Measurements from ENCODE around the gene ANO10. TPM values are rescaled to one million over a fixed set of nuclear protein-coding genes. Genes with fewer than 3 reads are reported as not detected.
"Not testable (repeated sequence)": the region's sequence is repeated elsewhere in the genome, so short reads cannot be mapped to it uniquely, and the experiment has no call there.

Gene ANO10
- total and polyA plus RNA-seq, 9 donors, result 12.5 to 20.0 (median 15.5) TPM

DNA sequence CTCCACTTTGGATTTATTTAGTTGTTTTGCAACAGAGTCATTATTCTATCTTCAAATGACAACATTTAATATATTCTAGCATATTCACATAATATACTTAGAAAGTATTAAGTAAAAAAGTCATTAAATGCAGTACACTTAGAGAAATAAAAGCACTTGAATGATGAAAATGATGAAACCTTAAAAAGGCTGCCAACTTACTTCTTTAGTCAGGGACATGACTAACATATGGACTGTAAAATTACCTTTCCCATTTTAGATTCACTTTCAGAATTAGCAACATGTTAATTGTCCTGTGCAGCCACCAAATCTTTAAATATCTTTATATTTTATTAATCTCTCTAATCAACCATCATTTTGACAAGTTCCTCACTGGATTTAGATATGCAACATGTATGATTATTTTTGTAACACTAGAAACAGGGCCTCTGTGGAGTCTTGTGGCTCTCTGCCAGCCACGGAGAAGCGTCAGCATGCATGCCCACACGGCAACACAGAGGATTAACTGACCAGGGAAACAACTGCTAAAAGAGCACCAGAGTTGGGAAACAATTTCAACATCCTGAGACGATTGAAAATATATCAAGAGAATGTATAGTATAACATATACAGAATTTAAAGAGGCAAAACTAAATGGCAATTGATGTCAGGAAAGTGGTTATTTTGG is 95.7 kb downstream of the ANO10 start:
- Histone ChIP-seq H3K27ac (ENCODE audit: low read length) (no peak overlapping the region), H3K4me1 (ENCODE audit: control insufficient read depth, insufficient read depth, low read length) (no peaks in the 10 kb centered on the region), H3K27me3 (ENCODE audit: control insufficient read depth, insufficient read depth, low read length) (no peaks in the 10 kb centered on the region), H3K9me3 (replicated peaks; ENCODE audit: control insufficient read depth, low read depth, low read length) (no peaks in the 10 kb centered on the region), H3K4me3 (ENCODE audit: low read length) (no peak overlapping the region), H3K36me3 (ENCODE audit: control insufficient read depth, insufficient read depth, low read length) (no peaks in the 10 kb centered on the region)
- 61% methylated on average over 3 of the region's 4 CpGs for WGBS (ENCODE audit: insufficient coverage)
- no peak for DNase-seq

DNA sequence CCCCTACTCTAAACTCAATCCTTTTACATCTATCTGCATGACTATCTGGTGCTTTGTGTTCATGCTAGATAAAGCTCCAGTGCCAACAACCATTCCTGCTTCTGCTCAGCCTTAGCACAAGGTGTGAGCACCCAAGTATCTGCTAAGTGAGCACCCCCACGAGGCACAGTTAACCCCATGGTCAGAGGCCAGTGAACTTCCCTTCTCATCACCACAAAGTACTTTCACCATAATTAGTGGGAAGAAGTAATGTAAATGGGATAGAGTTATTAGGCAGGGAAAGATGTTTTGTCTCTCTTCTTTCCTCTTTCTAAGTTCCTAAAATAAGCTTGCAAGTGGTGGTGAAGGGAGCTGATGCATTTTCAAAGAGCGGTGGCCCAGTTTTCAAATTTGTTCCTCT is 96.4 kb downstream of the ANO10 start:
- Histone ChIP-seq H3K27me3 (ENCODE audit: control insufficient read depth, insufficient read depth, low read length) (no peaks in the 10 kb centered on the region), H3K36me3 (ENCODE audit: control insufficient read depth, insufficient read depth, low read length) (no peaks in the 10 kb centered on the region), H3K4me3 (ENCODE audit: low read length) (no peak overlapping the region), H3K4me1 (ENCODE audit: control insufficient read depth, insufficient read depth, low read length) (no peaks in the 10 kb centered on the region), H3K27ac (ENCODE audit: low read length) (no peak overlapping the region), H3K9me3 (replicated peaks; ENCODE audit: control insufficient read depth, low read depth, low read length) (no peaks in the 10 kb centered on the region)
- WGBS (ENCODE audit: insufficient coverage), result no CpG with 5 or more reads among the region's 2 CpGs
- DNase-seq, result no peak

DNA sequence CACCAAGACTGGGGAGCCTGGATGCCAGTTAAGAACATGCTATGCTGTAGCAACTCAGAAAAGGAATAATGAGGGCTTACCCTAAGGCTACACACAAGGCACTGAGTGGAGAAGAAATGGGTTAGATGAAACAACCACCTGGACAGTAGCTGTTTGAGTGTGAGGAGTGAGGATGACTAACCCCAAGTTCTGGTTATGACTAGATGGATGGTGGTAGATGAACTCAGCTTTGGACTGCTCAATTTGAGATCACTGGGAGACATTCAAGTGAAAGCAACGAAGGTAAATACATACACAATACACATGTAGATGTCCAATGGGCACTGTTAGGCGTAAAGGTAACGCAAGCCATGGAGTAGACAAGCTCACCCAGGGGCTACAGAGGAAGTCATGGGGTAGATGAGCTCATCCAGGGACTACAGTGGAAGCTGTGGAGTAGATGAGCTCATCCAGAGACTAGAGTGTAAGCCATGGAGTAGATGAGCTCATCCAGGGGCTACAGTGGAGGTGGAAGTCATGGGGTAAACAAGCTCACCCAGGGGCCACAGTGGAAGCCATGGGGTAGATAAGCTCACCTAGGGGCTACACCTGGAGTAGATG is 98.3 kb downstream of the ANO10 start:
- Histone ChIP-seq H3K4me1 (ENCODE audit: control insufficient read depth, insufficient read depth, low read length) (no peaks in the 10 kb centered on the region), H3K36me3 (ENCODE audit: control insufficient read depth, insufficient read depth, low read length) (no peaks in the 10 kb centered on the region), H3K9me3 (replicated peaks; ENCODE audit: control insufficient read depth, low read depth, low read length) (peaks cover 6% of the 10 kb centered on the region), H3K27me3 (ENCODE audit: control insufficient read depth, insufficient read depth, low read length) (no peaks in the 10 kb centered on the region), H3K4me3 (ENCODE audit: low read length) (no peak overlapping the region), H3K27ac (ENCODE audit: low read length) (no peak overlapping the region)
- 100% methylated on average over 2 of the region's 3 CpGs for WGBS (ENCODE audit: insufficient coverage)
- no peak for DNase-seq

DNA sequence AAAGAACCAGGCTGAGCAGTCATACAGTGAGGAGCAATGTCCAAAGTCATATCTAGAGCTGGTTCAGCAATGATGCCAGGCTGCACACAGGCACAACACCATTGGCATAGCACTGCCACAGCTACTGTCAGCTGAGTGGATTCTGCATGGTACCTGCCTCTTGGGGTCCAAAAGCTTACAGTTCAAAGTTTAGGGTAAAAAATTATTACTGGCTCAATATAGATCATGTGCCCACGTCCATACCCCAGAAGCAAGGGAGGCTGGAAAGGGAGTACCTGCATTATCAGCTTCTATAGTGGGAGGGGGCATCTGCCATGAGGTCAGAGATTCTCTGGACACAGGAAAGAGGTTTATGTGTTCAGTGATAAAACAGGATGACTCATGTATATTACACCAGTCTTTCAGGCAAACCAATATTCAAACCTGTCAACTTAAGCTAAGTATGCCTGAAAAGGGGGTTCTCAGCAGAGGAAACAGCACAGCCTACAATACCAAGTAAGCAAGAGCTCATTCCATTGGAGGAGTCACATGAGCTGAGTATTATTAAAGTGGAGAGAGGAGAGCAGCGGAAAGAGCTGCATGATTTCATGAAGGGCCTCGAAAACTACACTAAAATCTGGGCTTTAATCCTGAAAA is 99.0 kb downstream of the ANO10 start:
- Histone ChIP-seq H3K4me1 (ENCODE audit: control insufficient read depth, insufficient read depth, low read length) (no peaks in the 10 kb centered on the region), H3K27ac (ENCODE audit: low read length) (no peak overlapping the region), H3K4me3 (ENCODE audit: low read length) (no peak overlapping the region), H3K36me3 (ENCODE audit: control insufficient read depth, insufficient read depth, low read length) (no peaks in the 10 kb centered on the region), H3K9me3 (replicated peaks; ENCODE audit: control insufficient read depth, low read depth, low read length) (peaks cover 8% of the 10 kb centered on the region), H3K27me3 (ENCODE audit: control insufficient read depth, insufficient read depth, low read length) (no peaks in the 10 kb centered on the region)
- WGBS (ENCODE audit: insufficient coverage), result 92% methylated on average over 3 of the region's 3 CpGs
- no peak for DNase-seq

DNA sequence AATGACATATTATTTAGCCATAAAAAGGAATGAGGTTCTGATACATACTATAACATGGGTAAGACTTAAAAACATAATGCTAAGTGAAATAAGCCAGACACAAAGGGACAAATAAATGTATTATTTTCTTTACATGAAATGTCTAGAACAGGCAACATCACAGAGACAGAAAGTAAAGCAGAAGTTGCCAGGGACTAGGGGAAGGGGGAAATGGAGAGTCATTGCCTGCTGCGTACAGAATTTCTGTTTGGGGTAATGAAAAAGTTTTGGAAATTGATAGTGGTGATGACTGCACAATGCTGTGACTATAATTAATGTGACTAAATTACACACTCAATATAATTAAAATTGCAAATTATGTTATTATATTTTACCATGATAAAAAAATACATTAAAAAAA is 99.9 kb downstream of the ANO10 start:
- Histone ChIP-seq H3K4me1 (ENCODE audit: control insufficient read depth, insufficient read depth, low read length) (no peaks in the 10 kb centered on the region), H3K36me3 (ENCODE audit: control insufficient read depth, insufficient read depth, low read length) (no peaks in the 10 kb centered on the region), H3K27ac (ENCODE audit: low read length) (no peak overlapping the region), H3K4me3 (ENCODE audit: low read length) (no peak overlapping the region), H3K9me3 (replicated peaks; ENCODE audit: control insufficient read depth, low read depth, low read length) (peaks cover 8% of the 10 kb centered on the region), H3K27me3 (ENCODE audit: control insufficient read depth, insufficient read depth, low read length) (no peaks in the 10 kb centered on the region)
- DNase-seq, result no peak
- no CpG with 5 or more reads among the region's 1 CpG for WGBS (ENCODE audit: insufficient coverage)

DNA sequence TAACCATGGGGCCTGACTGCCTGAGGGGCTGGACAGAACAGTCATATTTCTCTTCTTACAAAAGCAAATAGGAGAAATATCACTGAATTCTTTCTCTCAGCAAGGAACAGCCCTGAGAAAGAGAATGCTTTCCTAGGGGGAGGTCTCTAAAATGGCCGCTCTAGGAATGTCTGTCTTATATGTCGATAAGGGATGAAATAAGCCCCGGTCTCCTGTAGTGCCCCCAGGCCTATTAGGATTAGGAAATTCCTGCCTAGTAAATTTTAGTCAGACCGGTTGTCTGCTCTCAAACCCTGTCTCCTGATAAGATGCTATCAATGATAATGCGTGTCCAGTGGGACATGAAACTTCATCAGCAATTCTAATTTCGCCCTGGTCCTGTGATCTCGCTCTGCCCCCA is 103.3 kb downstream of the ANO10 start:
- not testable (repeated sequence) for H3K4me1 ChIP-seq (ENCODE audit: control insufficient read depth, insufficient read depth, low read length); H3K36me3 ChIP-seq (ENCODE audit: control insufficient read depth, insufficient read depth, low read length); H3K27me3 ChIP-seq (ENCODE audit: control insufficient read depth, insufficient read depth, low read length); H3K27ac ChIP-seq (ENCODE audit: low read length); DNase-seq; H3K9me3 ChIP-seq (replicated peaks; ENCODE audit: control insufficient read depth, low read depth, low read length); H3K4me3 ChIP-seq (ENCODE audit: low read length)
- WGBS (ENCODE audit: insufficient coverage), result 100% methylated on average over 4 of the region's 7 CpGs

DNA sequence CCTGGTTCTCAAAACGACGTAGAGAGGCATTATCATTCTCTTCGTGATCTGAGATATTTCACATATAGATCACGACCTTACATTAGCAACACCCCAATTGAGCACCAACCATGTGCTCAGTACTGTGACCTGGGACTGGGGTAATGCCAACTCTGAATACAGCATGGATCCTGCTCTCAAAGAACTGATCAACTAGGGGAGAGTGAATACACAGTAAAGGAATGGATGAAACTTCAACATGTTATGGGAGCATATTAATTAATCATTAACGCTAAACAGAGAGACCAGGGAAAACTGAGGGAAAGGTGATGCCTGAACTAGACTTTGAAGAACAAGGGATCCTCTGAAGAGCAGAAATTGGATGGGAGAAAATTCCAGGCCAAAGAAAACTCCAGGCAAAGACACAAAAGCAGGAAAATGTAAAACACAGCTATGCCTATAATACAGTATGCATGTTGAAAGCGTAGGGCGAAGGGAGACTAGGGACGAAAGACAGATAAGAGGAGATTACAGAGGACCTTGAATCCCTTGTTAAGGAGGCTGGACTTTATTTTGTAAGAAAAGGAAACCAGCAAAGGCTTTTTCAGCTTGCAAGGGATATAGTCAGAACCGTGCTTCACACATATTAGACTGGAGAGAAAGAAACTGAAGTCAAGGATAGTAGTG is 105.7 kb downstream of the ANO10 start:
- no peaks in the 10 kb centered on the region for H3K27me3 ChIP-seq (ENCODE audit: control insufficient read depth, insufficient read depth, low read length)
- H3K4me1 ChIP-seq (ENCODE audit: control insufficient read depth, insufficient read depth, low read length), result no peaks in the 10 kb centered on the region
- no peak overlapping the region for H3K4me3 ChIP-seq (ENCODE audit: low read length)
- no peak overlapping the region for H3K27ac ChIP-seq (ENCODE audit: low read length)
- H3K36me3 ChIP-seq (ENCODE audit: control insufficient read depth, insufficient read depth, low read length), result no peaks in the 10 kb centered on the region
- DNase-seq, result no peak
- peaks cover 8% of the 10 kb centered on the region for H3K9me3 ChIP-seq (replicated peaks; ENCODE audit: control insufficient read depth, low read depth, low read length)
- WGBS (ENCODE audit: insufficient coverage), result 83% methylated on average over 4 of the region's 9 CpGs

DNA sequence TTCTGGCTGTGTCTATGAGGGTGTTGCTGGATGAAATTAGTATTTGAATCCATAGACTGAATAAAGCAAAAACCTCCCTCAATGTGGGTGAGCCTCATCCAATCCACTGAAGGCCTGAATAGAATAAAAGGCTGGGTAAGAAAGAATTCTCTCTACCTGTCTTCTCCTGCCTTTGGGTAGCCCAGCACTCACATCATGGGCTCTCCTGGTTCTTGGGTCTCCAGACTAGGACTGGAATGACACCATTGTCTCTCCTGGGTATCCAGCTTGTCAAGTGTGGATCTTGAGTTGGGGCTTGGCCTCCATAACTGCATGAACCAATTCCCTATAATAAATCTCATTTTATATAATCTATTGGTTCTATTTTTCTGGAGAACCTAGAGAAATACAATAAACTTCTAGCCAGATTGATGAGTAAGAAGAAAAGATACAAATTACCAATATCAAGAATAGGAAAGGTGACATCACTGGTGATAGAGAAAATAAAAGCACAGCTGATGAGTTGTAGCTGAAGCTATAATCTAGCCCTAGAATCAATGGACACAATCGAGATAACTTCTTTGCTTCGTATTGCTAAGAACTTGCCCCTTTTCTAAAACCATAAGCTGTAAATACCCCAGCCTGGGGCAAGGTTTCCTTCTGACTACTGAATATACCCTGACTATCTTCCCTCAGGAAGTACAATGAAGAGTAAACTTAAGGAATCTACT is 106.4 kb downstream of the ANO10 start:
- Histone ChIP-seq H3K36me3 (ENCODE audit: control insufficient read depth, insufficient read depth, low read length) (no peaks in the 10 kb centered on the region), H3K9me3 (replicated peaks; ENCODE audit: control insufficient read depth, low read depth, low read length) (peaks cover 8% of the 10 kb centered on the region), H3K27me3 (ENCODE audit: control insufficient read depth, insufficient read depth, low read length) (no peaks in the 10 kb centered on the region), H3K4me1 (ENCODE audit: control insufficient read depth, insufficient read depth, low read length) (no peaks in the 10 kb centered on the region), H3K4me3 (ENCODE audit: low read length) (no peak overlapping the region), H3K27ac (ENCODE audit: low read length) (no peak overlapping the region)
- DNase-seq, result no peak
- WGBS (ENCODE audit: insufficient coverage), result 100% methylated on average over 2 of the region's 2 CpGs

DNA sequence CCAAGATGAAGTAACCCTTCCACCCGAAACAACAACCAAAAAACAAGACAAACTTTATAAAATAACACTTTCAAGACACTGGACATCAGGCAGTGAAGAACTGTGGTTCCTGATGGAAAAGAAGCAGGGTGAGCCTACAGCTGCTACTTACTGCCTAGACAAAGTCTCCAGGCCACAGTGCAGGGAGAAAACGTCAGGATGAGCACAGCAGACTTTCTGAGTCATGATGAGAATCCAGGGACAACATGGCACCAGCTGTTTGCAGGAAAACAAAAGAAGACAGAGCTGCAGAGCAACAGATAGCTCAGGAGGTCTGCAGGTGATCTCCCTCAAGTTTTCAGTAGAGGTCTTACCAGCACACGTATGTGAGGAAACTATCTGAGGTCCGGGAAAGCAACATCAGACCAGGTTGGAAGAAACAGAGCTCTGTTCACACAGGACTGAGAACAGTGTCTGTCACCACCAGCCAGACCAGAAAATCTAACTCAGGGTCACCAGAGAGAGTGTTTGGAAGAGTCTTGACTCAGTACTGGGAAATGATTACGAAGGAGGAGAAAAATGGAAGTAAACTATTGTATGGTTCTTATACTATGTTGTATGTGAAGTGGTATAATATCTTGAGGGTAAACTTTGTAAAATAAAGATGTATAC is 108.9 kb downstream of the ANO10 start:
- no peak for DNase-seq
- H3K36me3 ChIP-seq (ENCODE audit: control insufficient read depth, insufficient read depth, low read length), result no peaks in the 10 kb centered on the region
- no peaks in the 10 kb centered on the region for H3K4me1 ChIP-seq (ENCODE audit: control insufficient read depth, insufficient read depth, low read length)
- H3K9me3 ChIP-seq (replicated peaks; ENCODE audit: control insufficient read depth, low read depth, low read length), result no peaks in the 10 kb centered on the region
- H3K4me3 ChIP-seq (ENCODE audit: low read length), result no peak overlapping the region
- no peak overlapping the region for H3K27ac ChIP-seq (ENCODE audit: low read length)
- WGBS (ENCODE audit: insufficient coverage), result 61% methylated on average over 3 of the region's 5 CpGs
- H3K27me3 ChIP-seq (ENCODE audit: control insufficient read depth, insufficient read depth, low read length), result no peaks in the 10 kb centered on the region
